ENCODE data around the gene LCP2.

LCP2 gene

DNA sequence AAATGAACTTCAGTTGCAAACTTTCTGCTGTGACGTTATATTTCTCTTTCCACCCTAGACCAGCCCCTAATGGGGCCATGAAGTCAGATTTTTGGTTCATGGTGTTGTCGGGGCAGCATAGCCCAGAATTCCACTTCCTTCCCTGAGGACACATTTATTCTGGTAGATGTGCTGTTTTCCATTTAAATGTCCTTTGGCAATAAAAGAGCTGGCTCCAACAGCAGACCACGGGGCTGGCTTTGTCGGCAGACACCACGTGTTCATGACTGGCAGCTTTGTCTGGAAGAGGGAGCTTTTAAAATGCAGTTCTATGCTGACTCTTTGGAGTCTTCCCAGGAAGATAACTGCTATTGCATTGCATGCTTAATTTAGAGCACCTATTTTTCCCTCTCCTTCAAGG lies 17.6 kb upstream of the LCP2 start:
- peak; percentile 11 for DNase-seq (ENCODE audit: low spot score)

GRCh38 chr5:170314541-170315095 lies 17.0 kb upstream of the LCP2 start:
- no peak for DNase-seq (ENCODE audit: low spot score)

DNA sequence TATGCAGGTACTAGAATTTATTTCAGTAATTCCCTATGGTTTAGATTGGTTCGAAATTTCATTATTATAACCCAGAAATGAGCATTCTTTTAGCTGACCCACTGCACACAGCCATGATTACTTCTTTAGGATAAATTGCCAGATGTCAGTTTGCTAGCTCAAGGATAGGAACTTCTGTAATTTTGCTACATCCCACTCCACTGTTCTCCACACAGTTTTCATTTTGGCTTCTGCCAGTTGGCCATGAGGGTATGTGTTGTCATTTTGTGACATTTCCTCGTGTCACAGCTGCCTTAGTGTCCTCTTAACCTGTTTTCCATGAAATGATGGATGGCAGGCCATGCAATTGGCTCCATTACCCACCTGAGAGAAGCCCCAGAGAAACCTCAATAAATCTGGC lies 16.2 kb upstream of the LCP2 start:
- no peak for DNase-seq (ENCODE audit: low spot score)

GRCh38 chr5:170313344-170313743 lies 15.8 kb upstream of the LCP2 start:
- no peak for DNase-seq (ENCODE audit: low spot score)

- DNase-seq (ENCODE audit: low spot score), result peak; percentile 85
Observed at GRCh38 chr5:170312666-170313065, 15.1 kb upstream of the LCP2 start.

DNA sequence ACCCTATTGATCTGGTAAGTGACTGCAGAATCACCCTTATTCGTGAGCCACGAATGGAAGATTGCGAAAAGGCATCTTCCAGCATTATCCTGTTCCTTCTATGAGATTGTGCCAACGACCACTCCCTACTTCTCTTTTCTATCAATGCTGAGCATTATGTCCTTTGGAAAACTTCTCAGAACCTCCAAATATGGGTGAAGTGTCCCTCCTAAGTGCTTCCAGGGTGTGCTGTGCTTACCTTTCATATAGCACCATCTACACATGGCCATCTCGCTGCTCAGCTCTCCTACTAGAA lies 14.7 kb upstream of the LCP2 start:
- no peak for DNase-seq (ENCODE audit: low spot score)

DNA sequence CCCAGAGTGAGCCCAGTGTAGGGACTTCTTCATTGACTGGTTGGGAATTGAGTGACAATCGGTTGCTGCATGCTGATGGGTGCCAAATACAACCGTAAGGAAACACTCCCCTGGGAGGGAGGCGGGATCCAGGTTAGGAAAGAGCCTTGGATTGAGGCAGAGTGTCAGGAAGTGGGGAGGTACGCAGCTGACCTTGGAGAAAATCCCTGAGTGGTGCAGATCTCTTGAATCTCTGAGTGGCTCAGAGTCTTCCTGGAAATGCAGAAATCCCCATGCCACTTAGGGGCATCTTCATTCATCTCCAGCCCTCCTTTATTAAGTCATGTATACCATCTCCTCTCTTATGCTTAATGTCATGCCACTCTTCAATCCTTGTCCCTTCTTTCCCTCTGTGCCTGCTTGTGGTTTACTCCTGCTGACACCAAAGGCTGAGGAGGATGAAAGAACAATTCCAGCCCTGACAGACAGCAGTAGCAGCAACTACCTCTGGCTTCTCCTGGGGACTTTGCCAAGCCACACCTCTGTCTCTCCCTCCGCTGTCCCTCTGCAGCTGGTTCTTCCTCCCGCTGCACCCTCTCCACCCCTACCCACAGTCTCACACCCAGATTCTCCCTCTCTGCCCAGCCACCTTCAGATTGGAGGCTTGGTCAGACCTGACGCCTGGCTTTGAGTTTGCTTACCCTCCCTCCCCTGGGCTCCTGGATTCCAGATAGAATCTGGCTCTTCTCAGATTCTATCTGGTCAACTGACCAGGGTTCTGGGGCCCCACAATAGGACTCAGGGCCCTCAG lies 14.1 kb upstream of the LCP2 start:
- DNase-seq (ENCODE audit: low spot score), result no peak

DNA sequence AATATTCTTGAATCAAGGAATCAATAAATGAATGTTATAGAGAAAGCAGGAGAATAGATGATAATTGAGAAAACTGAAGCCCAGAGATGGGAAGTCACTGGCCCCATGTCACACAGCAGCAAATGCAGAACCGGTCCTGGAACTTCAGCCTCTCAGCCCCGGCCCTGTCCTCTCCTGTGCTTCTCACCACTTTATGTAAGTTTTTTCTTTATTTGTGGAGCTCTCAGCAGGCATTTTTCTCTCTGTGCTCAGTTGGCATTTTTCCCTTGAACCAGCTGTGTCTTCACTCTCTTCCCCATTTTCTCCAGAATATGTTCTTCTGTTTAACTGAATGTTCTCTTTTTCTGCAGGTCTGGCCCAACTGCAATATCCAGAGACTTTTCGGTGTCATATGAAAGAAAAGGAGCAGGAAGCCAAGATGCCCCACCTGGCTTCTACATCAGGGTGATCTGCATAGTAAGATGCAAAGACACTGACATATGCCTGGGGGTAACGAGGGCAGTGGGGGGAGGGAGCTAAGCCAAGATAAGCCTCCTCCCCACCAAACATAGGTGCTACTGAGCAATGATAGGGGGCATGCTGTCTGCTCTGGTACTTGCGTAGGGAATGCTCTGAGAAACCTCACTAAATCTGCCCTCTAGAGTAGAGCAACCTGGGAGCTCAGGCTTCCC lies 12.8 kb upstream of the LCP2 start:
- DNase-seq (ENCODE audit: low spot score), result no peak

DNA sequence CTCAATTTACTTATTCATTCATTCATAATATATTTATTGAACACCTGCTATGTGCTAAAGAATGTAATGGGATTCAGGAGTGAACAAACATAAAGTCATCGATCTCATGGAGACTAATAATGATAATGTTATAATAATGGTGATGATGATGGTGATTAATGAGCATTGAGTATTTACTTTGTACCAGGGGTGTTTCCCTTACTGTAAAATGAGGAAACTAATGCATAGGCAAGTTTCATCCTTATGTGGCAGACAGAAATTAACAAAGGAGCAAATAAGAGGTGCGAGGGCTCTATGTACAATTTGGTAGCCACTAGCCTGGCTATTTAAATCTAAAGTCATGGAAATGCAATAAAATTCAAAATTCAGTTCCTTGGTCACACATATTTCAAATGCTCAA lies 11.1 kb upstream of the LCP2 start:
- DNase-seq (ENCODE audit: low spot score), result no peak

GRCh38 chr5:170307575-170308465 lies 10.2 kb upstream of the LCP2 start:
- peak; percentile 73 for DNase-seq (ENCODE audit: low spot score)

DNA sequence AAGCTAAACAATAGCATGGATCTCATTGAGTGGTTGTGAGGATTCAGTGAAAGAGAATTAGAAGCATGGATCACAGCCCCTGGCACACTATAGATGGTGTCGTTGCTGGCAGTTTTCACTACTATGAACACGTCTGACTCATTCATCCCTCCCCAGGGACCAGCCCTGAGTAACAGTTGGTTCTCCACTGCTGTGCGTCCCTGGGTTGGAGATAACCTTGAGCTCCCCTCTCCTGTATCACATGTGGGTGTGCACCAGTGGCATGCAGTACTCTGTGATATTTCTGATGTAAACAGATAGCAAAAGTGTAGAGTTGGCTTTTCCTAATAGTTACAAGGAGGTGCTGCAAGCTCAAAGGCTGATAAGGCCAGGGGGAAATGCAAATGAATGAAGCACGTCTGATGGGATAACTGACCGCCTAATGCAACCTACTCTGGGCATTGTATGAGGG lies 8.8 kb upstream of the LCP2 start:
- peak; percentile 2 for DNase-seq (ENCODE audit: low spot score)

- DNase-seq (ENCODE audit: low spot score), result no peak
Observed at GRCh38 chr5:170305646-170306025, 8.1 kb upstream of the LCP2 start.

DNA sequence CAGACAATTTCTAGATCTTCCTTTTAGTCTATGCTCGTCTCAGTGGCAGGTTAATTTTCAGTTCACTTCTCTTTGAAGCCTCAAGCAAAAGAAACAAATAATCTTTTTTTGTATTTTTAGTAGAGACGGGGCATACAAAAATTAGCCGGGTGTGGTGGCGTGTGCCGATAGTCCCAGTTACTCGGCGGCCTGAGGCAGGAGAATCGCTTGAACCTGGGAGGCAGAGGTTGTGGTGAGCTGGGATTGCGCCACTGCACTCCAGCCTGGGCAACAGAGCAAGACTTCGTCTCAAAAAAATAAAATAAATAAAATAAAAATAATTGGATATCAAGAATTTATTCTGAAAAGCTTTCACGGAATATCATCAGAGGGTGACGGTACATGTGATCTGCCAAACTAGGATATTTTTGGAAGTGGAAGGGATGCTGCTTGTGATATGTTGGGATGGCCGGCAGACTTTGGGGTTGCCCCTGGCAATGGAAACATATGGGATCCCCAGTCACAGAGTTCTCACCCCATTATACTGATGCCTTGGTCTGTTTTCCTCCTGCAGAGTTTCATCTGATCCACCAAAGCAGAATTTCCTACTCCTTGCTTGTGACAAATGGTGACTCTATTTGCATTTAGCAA lies 7.6 kb upstream of the LCP2 start:
- no peak for DNase-seq (ENCODE audit: low spot score)

- DNase-seq (ENCODE audit: low spot score), result no peak
Observed at GRCh38 chr5:170303549-170303948, 6.0 kb upstream of the LCP2 start.

DNA sequence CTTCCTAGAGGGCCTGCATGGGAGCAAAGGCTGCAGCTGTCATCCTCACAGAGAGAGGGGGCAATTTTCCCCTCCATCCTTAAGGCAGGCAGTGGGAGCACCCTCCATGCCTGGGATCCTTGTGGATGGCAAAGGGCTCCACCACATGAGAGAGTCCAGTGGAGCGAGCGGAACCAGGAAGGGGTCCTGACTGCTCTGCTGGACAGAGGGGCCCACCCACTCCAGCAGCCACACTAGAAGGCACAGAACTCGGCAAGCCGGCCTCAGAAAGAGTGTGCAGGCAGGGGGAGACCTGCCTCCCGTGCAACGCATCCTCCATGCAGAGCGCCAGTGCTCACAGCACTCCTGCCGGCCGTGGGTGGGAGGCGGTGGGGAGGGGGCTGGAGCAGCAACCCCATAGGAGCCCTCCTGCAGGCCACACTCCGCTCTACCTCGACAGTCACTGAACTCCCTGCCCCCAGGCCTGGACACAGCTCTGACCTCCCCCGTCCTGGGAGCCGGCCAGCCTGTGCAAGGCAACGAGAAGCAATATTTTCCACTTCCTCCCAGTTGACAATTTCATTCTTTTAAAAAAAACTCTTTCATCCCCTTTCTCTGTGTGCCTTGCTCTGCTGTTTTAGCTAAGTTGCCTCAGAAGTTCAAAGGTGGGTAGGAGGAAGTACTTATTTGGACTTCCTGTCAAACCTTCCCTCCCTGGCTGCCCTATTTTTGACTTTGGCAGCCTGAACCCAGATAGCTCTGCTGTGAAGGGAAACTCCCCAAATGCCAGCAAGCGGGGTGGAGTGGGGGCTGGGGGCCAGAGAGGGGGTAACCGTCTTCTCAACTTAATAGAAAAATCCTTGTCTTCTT lies 5.3 kb upstream of the LCP2 start:
- DNase-seq (ENCODE audit: low spot score), result no peak

- no peak for DNase-seq (ENCODE audit: low spot score)
Observed at GRCh38 chr5:170301981-170302652, 4.5 kb upstream of the LCP2 start.

DNA sequence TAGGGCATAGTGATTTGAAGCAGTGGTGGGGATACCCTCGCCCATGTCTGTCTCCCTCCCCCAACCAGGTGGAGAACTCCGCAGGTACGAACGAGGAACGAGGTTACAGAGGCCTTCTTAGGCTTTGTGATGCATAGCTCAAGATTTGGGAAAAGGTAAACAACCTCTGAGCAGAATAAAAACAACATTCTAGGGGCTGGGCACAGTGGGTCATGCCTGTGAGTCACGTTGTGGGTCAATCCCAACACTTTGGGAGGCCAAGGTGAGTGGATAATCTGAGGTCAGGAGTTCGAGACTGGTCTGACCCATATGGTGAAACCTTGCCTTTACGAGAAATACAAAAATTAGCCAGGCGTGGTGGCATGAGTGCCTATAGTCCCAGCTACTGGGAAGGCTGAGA lies 3.6 kb upstream of the LCP2 start:
- DNase-seq (ENCODE audit: low spot score), result no peak

GRCh38 chr5:170300361-170301013 lies 2.9 kb upstream of the LCP2 start:
- no peak for DNase-seq (ENCODE audit: low spot score)

DNA sequence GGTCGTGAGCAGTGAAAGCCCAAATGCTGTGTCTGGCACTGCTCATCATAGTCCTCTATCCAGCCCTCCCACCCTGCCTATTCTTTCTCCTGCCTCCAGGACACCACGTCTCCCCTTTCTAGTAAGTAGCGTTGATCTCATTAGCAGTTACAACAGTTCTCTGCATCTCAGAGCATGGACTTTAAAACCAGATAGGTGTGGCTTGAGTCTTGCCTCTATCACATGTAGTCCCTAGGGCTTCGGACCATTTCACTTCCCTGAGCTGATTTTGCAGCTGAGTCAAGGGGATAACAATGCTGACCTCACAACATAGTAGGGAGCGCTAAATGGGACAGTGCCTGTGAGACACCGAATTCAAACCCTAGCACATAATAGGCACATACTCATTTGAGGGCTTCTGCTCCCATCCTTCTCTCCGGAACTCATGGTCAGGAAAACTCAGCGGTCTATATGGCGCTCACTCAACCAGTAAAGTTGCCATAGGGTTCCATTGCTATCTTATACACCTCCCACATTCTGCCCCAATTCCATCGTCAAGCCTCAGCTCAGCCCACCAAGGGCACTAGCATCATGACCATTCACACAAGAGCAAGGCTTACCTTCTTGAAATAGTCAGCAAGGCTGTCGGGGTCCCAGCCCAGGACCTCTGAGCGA lies 515 bp downstream of the LCP2 start:
- no peak for DNase-seq (ENCODE audit: low spot score)

Measured in kidney tubule cell (primary cell).